Effector CD4-positive, alpha-beta T cell (primary cell): ENCODE results near the gene HTT-AS.
A peak's percentile ranks its signal among the peaks of the same experiment; 100 is the strongest.
"Not testable (repeated sequence)": the region's sequence is repeated elsewhere in the genome, so short reads cannot be mapped to it uniquely, and the experiment has no call there.

Experiments used
- DNase-seq: peaks from one replicate; pipeline ENCODE4 v3.0.0-alpha.2; 2020

Gene HTT-AS

DNA sequence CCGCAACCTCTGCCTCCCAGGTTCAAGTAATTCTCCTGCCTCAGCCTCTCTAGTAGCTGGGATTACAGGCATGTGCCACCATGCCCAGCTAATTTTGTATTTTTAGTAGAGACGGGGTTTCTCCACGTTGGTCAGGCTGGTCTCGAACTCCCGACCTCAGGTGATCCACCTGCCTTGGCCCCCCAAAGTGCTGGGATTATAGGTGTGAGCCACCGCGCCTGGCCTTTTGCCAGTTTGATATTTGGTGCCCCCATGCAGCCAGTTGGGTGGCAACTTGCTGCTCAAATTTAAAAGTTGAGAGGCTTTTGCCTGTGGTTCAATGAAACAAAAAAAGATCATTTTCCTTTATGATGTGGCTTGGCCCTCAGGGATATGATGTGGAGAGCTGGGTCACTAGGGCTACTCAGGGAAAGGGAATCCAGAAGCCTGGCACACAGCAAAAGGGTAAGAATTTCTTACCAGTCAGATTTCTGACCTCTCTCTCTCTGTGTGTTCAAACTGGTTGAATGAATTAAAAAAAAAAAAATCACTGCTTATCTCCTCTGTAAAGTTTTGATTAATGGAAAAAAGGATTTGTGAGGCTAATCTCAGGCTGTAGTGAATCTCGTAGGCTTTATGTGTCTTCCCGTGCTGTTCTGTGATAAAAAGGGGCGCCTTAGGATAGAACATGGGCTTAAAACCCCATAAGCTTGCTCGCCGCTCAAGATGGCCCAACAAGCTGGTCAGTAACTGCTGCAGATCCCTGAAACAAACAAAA is 23.0 kb downstream of the HTT-AS start:
- not testable (repeated sequence) for DNase-seq

DNA sequence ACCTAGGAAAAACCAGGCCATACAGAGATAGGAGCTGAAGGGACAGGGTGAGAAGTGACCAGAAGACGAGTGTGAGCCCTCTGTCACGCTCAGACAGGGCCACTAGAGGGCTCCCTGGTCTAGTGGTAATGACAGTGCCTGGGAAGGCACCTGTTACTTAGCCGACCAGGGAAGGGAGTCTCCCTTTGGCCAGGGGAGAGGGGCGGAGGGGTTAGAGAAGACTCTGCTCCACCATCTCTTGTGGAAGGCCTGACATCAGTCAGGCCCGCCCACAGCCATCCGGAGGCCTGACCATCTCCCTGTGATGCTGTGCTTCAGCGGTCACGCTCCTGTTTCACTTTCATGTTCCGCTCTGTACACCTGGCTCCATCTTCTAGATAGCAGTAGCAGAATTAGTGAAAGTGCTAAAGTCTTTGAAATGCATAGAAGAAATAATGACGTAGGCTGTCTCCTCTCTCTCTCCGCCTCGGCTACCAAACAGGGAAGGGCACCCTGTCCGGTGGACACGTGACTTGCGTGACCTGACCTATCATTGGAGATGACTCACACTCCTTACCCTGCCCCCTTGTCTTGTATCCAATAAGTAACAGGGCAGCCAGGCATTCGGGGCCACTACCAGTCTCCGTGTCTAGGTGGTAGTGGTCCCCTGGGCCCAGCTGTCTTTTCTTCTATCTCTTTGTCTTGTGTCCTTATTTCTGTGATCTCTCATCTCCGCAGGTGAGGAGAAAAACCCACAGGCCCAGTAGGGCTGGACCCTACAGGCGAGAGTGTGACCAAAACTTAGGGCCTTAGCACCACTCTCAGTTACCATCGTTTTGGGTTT is 26.7 kb downstream of the HTT-AS start:
- peak; percentile 60 for DNase-seq

DNA sequence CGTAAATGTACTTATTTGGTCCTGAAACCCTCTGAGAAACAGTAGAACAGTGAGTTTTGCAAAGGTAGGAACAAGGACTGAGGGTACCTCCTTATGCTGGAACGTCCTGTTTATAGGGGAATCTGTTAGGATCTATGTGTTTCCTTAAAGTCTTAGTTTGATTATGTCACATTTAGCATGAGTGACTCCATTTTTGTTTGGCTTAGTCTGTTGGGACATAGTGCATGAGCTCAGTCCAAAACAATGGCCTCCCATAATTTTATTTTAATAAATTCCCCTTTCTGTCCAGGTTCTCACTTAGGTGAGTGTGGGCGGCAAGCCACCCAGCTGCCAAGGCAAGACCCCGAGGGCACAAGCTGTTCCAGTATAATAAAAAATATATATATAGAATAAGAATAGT is 27.7 kb downstream of the HTT-AS start:
- DNase-seq = no peak

DNA sequence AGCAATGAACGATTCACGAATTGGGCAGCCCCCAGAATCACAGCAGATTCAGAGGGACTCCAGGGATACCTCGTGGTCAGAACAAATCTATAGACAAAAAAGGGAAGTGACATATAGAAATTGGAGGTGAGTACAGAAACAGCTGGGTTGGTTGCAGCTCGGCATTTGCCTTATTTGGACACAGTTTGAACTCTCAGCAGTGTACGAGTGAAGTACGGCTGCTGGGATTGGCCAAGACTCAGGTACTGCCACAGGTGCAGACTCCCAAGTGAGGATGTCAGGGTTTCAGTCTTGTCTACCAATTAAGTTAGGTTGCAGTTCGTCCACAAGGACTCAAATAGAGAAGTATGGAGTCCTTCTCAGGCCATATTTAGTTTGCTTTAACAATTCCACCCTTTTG is 28.2 kb downstream of the HTT-AS start:
- DNase-seq = no peak

DNA sequence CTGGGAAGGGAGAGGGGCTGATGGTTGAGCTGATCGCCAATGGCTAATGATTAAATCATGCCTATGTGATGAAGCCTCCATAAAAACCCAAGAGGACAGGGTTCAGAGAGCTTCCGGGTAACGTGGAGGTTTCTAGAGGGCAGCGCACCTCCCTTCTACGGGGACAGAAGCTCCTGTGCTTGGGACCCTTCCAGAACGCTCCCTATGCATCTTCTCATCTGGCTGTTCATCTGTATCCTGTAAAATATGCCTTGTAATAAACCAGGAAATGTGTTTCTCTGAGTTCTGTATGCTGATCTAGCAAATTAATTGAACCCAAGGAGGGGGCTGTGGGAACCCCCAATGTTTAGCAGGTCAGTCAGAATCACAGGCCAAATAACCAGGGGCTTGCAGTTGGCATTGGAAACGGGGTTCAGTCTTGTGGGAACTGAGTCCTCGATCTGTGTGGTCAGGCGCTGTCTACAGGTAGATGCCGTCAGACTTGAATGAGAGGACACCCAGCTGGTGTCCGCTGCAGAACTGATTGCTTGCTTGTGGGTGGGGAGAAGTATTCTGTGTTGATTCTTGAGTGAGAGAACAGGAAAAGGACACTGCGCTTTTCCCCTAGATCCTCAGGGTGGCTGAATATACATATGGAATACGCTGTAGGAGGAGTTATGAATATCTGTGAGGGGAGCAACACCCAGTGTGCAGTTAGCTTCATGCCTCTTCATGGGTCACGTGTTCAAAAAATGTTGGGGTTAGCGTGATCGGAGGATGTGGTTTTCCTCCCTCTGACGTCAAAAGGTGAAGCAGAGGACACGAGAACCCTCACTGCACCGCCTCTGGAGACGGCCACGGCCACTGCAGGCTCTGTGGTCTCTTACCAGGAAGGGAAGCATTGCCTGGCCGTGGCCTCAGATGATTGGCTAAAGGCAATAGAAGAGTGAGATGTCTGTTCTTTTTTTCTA is 29.2 kb downstream of the HTT-AS start:
- DNase-seq = peak; percentile 55

DNA sequence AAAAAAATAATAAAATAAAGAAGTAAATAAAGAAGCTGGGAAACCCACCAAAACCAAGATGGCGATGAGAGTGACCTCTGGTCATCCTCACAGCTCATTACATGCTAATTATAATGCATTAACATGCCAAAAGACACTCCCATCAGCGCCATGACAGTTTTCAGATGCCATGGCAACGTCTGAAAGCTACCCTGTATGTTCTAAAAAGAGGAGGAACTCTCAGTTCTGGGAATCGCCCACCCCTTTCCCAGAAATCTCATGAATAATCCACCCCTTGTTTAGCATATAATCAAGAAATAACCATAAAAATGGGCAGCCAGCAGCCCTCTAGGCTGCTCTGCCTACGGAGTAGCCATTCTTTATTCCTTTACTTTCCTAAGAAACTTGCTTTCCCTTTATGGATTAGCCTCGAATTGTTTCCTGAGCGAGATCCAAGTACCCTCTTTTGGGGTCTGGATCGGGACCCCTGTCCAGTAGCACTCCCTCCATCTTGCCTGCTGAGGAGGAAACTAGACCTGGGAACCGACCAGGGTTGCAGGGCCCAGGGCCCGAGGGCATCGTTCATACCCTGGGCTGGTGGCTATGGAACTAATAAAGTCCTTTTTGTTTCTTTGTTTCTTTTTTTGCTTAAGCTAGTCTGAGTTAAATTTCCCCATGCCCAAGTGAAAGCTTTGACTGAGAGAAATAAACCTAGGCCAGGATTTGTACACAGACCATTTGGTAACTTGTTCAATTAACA is 30.9 kb downstream of the HTT-AS start:
- no peak for DNase-seq

DNA sequence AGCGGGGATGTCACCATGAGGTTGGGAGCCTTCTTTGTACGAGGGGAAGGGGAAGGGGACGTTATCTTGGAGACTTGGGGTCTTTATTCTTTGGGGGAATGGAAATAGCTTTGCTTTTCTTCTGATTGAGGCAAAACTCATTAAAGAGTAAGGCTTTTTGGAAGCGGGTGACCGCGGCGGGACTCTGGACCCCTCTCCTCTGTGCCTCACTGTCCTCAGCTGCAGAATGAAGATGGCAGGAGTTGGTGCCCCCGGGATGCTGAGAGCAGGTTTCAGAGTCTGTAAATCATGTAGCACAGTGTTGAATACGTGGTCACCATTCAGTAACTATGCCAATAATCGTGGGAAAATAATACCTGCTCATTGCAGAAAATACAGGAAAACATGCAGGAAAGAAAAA is 32.1 kb downstream of the HTT-AS start:
- no peak for DNase-seq

DNA sequence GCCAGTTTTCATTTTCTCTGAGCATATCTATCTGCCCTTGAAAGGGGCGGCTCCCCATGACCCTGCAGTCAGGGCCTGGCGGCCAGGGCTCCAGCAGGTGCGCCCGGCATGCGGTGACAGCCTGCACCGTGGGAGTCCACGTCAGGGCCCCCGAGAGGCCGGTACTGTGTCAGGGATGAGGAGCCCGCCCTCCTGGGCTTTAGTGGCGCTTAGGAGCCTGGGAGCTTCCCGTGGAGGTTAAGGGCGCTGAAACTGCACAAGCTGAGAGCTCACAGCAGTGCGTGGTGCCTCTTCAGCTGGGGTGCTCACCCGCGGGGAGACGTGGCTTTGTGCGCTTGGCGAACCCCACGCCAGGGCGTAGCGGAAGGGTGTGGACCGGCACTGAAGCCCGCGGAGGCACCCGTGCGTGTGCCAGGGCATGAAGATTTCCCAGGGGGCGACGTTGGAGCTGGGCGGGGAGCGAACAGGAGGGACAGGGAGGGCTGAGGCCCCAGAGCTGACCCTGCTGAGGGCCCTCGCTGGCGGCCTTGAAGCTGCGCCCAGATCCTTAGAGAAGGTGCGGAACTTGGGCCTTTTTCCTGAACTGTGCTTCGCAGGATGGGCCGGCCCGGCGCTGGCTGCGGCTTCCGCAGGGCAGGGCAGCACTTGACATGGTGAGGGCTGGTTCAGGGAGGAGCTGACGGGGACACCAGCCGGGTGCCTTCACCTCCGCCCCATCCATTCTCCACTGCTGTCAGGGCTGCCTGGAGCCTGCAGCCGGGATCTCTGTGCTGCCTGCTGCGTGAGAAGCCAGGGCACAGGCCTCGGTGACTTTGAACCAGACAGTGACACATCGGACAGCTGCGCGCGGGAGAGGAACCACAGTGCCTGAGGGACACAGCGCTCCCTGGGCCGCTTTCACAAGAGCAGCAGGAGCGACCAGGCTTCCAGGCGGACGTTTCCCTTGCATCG is 32.9 kb downstream of the HTT-AS start:
- DNase-seq = peak; percentile 12

DNA sequence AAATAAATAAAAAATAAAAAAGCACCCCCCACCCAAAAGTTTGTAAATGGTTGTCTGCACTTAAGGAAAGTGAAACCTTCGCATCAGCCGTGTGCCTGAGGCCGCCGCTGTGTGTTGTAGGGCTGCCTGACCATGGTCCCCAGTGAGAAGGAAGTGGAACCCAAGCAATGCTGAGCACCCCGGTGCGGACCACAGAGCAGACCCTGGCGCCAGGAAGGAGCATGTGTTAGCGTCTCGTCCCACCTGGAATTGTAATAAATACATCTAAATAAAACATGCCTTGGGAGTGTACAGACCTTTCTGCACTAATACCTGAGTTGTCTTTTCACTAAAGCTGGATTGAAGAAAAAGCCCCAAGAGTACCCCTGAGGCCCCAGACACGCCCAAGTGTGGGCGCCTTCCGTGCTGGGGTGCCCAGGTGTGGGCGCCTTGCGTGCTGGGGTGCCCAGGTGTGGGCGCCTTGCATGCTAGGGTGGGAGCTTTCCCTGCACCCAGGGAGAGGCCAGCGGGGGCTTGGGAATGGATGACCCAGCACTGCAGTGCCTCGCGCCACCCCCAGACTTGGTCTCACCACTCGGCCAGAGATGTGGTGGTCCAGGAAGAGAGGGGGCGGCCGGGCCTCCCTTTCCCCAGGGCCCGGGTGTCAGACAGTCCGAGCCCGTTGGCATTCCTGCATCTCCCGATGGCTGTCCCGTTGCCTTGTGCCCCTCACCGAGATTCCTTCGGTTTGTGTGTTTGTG is 33.7 kb downstream of the HTT-AS start:
- DNase-seq = no peak

DNA sequence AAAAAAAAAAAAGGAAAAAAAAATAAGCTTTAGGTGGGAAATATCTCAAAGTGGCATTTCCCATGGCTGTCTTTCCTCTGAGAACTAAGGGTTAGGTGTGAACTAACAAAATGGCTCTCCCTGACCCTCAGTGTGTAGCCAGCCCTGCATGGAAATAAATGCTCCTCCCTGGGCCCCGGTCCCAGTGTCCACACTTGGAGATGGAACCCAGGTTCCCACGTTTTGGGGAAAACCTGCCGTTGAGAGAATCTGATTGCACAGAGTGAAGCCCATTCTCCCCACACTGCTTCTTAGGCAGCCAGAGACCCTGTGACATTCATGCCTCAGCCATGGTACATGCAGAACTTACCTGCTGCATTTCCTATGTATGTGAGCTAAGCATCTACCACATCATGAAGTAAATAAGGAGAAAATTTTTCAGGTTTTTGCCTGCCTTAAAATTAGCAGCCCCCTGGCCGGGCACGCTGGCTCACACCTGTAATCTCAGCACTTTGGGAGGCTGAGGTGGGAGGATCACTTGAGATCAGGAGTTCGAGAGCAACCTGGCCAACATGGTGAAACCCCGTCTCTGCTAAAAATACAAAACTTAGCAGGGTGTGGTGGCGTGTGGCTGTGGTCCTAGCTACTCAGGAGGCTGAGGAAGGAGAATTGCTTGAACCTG is 34.5 kb downstream of the HTT-AS start:
- no peak for DNase-seq

DNA sequence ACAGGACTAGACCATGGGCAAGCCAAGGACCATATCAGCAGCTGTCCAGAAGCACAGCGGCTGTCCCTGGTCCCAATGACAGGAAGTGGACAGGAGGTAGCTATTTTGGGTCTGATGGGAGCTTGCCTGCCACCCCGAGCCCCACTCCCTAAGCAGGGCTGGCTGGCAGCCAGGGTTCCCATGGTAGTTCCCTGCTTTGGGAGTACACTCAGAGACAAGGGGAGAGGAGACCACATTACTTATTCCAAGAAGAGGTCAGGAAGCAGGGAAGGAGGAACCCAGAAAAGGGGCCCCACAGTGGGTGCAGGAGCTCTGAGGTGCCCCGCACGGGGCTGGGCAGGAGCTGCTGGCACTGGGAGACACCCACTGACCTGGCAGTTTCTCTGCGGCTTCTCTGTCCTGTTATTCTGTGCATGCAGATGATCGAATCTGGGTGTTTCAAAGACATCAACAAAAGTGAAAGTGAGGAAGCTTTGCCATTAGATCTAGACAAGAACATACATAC is 36.3 kb downstream of the HTT-AS start:
- no peak for DNase-seq

DNA sequence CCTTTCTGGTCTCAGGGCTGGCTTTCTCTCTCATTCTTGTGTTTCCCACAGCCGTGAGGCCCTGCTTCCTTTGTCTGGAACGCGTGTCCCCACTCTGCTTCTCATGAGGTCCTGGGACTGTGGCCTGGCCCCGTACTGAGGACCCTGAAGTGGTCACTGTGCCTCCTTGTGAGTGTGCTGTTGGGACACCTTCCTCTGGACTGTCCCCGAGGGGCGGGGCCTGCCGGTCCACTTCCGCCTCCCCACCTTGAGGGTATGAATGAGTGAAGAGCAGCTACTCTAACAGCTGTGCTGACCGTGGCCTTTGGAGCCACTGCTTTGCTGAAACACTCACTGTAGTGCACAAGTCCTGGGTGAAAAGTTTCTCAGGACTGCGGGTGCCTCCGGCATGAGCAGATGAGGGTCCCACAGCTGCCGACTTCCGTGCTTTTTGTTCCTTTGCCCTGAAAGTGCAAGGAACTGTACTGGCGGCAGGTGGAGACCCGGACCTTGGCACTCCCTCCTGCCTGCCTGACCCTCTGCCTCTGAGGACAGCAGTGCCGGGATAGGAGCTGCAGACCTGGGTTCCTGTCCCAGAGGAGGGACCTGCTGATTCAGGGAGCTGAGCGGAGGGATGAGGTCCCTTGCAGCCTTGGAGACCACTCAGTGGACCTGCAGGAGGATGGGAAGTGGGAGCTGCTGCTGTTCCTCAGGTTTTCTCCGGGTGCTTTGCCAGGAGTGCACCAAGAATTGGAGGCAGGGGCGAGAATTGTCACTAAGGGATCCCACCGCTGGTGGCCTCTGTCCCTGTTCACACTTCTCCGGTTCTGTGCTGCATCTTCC is 38.0 kb downstream of the HTT-AS start:
- no peak for DNase-seq

DNA sequence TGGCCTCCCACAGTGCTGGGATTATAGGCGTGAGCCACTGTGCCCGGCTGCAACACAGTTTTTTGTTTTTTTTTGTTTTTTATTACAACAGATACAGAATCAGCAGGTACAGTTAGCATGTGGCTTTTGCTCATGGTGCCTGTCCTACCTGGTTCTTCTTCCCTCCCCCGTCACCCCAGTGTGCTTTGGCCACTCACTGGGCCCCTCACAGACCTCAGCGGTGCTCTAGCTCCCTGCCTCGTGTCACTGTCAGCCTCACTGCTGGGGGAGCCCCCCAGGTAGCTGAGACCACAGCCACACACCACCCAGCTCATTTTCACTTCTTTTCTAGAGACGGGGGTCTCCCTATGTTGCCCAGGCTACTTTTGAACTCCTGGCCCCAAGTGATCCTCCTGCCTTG is 38.7 kb downstream of the HTT-AS start:
- no peak for DNase-seq

DNA sequence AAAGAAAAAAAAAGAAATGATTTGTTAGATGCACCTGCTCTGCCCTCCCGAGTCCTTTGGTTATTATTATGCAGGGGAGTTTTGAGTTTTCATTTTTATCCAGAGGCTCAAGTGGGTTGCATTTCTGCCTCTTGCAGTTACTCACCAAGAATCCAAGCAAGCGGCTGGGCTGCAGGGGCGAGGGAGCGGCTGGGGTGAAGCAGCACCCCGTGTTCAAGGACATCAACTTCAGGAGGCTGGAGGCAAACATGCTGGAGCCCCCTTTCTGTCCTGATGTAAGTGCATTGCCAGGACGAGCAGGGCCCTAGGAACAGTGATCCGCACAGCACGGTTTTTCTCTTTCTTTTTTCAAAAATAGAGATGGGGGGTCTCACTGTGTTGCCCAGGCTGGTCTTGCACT is 39.1 kb downstream of the HTT-AS start:
- no peak for DNase-seq

DNA sequence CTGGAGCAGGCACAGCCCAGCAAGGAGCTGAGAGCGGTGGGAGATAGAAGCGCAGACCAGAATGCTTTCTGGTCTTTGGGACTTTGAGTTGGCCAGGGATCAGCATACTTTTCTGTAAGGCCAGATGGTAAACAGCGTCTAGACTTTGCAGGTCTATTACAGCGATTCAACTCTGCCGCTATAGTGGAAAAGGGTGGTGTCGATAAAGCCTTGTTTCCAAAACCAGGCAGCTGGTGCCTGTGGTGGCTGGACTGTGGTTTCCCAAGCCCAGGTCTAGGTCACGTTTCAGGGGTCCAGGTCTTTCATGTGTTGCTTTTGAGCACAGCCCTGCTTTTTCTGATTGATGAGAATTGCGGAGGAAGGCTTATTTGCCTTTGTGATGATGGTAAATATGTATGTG is 40.1 kb downstream of the HTT-AS start:
- no peak for DNase-seq

DNA sequence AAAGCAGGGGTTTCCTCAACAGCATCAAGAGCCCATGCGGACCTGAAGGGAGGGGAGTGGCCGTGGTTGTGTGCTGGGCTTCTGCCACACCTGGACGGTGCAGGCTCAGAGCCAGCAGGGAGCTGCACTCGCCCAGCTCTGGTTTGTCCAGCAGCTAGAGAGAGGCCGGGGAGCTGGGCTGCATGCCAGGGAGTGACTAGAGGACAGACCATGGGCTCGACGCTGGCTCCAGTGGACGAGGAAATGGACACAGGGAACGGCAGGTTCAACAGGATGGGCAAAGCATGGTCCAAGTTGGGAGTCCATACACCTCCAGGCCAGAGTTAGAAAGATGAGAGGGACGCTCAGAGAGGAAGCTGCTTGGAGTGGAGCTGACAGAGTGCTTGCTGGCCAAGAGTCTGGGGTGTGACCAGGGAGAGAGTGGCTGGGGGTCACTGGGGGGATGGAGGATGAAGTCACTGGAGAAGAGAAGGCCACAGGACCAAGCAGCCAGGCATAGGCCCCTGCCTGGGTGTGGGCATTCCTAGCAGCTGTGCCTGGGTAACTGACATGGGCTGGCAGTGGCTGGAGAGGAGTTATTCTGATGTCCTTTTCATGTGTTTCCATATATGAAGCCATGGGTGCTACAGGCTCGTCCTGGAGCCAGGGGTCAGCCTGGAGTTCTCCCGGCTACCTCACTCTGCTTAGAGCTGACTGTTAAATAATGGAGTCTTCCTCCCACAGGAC is 42.8 kb downstream of the HTT-AS start:
- no peak for DNase-seq

DNA sequence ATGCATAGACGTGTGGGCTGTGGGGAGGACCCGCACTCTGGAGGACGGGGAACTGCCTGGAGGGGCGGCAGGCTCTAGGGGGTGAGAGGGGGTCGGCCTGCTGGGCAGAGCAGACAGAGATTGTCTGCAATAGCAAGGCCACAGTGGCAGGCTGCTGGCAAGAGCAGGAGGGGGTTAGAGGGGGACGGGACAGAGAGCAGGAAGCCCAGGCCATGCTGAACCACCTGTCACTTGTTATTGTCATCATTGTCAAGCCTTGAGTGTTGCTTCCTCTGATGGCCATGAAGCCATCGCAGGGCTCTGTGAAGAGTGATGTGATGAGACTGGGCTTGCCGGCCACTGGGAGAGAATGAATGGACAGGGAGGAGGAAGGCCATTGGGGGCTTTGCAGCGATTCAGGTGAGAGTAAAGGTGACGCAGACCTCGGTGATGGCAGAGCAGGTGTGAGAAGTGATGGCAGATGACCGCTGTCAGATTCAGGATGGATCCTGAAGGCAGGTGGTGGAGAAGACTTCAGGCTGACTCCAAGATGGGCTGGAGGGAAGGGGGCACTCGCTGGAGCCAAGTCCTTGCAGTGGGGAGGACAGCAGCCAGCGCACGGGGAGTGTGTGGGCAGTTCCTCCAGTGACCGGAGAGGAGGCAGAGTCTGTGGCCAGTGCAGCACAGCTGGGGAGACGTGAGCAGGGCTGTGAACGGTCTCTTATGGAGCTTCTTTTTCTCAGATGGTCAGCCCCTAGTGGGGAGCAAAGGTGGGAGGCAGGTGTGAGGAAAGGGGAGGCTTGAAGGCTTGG is 43.6 kb downstream of the HTT-AS start:
- no peak for DNase-seq
